GM13976 (cell line): ENCODE measurements around the gene OOSP3.
"Not testable (repeated sequence)": the region's sequence is repeated elsewhere in the genome, so short reads cannot be mapped to it uniquely, and the experiment has no call there.

Experiments used
- DNase-seq: peaks from one replicate; pipeline ENCODE4 v3.0.0; 2012; ENCODE audit warnings: low spot score
- in situ Hi-C: fragments of 300-500 bp; cut with MboI; formaldehyde crosslinking; loops from one replicate; pipeline ENCODE4 v1.12.0; 2022; ENCODE audit warnings: low sequenced_read_pairs, mixed read lengths, inconsistent platforms; ENCODE audit not compliant: unreplicated experiment
- TF ChIP-seq, protein P1 (sequence below): IDR thresholded peaks from 2 replicates; pipeline ENCODE4 v1.5.1; 2012; ENCODE audit warnings: borderline replicate concordance, mild to moderate bottlenecking; ENCODE audit not compliant: insufficient read depth; ENCODE audit errors: extremely low read depth, missing control alignments, control extremely low read depth

The OOSP3 gene

DNA sequence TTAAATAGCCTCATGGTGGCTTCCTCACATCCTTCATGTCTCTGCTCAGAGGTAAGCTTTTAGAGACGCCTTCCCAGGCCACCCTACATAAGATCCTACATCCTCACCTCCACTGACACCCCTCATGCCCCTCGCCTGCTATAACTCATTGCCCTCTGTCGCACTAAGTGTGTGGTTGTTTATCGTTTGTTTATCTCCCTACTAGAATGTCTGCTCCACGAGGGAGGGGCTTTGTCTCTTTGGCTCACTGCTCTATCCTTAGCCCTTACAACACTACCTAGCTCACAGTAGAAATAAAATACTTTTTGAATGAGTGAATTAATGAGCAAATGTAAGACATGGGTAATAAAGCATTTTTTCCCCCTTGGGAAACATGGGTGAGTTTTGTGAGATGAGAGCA is 32.0 kb upstream of the OOSP3 start:
- TF ChIP-seq, protein P1, sequence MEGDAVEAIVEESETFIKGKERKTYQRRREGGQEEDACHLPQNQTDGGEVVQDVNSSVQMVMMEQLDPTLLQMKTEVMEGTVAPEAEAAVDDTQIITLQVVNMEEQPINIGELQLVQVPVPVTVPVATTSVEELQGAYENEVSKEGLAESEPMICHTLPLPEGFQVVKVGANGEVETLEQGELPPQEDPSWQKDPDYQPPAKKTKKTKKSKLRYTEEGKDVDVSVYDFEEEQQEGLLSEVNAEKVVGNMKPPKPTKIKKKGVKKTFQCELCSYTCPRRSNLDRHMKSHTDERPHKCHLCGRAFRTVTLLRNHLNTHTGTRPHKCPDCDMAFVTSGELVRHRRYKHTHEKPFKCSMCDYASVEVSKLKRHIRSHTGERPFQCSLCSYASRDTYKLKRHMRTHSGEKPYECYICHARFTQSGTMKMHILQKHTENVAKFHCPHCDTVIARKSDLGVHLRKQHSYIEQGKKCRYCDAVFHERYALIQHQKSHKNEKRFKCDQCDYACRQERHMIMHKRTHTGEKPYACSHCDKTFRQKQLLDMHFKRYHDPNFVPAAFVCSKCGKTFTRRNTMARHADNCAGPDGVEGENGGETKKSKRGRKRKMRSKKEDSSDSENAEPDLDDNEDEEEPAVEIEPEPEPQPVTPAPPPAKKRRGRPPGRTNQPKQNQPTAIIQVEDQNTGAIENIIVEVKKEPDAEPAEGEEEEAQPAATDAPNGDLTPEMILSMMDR: no peak
- no peak for DNase-seq
- in situ Hi-C loops: no loop called here

DNA sequence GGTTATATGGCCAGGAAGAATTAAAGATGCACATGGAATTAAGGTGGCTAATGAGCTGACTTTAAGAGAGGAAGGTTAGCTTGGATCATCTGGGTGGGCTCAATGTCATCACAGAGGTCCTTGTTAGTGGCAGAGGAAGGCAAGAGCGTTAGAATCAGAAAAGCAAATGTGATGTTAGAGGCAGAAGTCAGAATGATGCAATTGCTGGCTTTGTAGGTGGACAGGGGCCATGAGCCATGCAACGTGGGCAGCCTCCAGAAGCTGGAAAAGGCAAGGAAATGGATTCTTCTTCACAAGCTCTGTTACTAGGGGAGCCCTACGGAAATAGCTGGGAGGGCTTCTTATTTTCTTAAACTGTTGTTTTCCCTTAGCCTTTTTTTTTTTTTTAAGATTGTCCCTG is 31.0 kb upstream of the OOSP3 start:
- TF ChIP-seq, protein P1: no peak
- in situ Hi-C loops: no loop called here
- DNase-seq: no peak

DNA sequence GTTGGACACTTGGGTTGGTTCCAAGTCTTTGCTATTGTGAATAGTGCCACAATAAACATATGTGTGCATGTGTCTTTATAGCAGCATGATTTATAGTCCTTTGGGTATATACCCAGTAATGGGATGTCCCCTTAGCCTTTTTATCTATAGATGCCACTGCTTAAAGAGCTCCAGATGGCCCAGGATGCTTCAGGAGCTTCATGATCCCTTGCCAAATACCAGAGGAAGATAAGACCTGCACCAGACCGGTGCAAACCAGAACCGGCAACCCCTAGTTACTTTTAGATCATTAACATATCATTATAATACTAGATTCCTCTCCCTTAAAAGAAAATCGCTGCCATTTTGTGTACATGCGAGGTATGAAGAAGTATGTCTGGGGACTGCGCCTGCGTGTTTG is 30.1 kb upstream of the OOSP3 start:
- in situ Hi-C loops, DNase-seq: not testable (repeated sequence)

DNA sequence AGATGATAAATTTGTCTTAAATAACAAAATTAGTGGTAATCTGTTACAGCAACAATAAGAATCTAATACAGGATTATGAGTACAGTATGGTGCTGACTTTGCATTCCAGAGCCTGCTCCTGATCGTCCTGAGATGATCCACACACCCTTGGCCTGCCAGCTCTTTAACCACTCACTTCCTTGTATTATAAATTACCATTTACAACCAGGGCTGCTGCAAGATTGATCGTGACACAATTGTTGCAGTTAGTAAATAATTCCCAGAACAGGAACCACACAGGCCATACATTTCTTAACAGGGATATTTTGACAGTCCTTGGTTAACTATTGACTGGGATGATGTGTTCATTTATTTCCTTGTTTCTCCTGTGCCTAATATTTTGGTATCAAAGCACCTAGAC is 29.5 kb upstream of the OOSP3 start:
- DNase-seq: no peak
- in situ Hi-C loops: no loop called here
- TF ChIP-seq, protein P1: no peak

- in situ Hi-C loops: not testable (repeated sequence)
Observed at GRCh38 chr11:59849551-59849950, 29.0 kb upstream of the OOSP3 start.

GRCh38 chr11:59851416-59851815 is 27.2 kb upstream of the OOSP3 start:
- DNase-seq, in situ Hi-C loops: not testable (repeated sequence)

More at GRCh38 chr11:59849551-59849950, 29.0 kb upstream of the OOSP3 start:
- not testable (repeated sequence) for DNase-seq

- DNase-seq: no peak
- in situ Hi-C loops: no loop called here
- TF ChIP-seq, protein P1: no peak
Observed at GRCh38 chr11:59854871-59855270, 23.7 kb upstream of the OOSP3 start.

DNA sequence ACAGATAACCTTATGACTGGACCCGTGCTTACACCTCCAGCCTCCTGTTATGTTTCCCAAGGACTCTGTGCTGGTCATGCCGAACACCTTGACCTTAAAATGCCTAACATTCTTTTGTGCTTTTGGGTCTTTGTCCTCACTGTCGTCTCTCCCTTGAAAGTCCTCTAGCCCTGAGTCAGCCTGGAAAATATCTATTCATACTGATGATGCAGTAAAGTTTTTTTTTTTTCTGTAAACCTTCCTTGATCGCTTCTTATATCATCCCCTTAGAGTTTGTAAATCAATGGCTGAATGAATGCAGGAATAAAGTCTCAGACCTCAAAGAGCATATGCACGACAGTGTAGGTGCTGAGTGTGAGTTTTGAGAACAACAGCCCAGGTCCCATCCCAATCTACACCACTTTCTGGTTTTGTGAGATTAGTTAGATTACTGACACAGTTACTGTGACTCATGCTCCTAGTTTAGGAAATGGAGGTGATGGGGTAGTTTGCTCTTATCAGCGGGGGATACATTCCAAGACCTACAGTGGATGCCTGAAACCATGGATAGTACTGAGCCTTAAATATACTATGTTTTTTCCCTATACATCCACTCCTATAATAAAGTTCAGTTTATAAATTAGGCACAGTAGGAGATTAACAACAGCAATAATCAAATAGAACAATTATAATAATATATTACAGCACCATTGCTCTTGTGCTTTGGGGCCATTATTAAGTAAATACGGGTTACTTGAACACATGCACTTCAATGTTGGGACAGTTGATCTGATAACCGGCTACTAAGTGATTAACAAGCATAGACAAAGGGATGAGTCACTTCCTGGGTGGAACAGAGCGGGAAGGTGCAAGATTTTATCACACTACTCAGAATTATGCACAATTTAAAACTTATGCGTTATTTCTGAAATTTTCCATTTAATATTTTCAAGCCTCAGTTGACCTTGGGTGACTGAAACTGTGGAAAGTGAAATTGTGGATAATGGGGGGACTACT is 20.8 kb upstream of the OOSP3 start:
- in situ Hi-C loops: no loop called here
- no peak for DNase-seq
- TF ChIP-seq, protein P1: no peak
